ENCODE measurements around the gene UBB. TPM values are rescaled to one million over a fixed set of nuclear protein-coding genes. Genes with fewer than 3 reads are reported as not detected.

Gene UBB
- total and polyA plus RNA-seq, 4 donors: 2,014 to 2,831 (median 2,321) TPM

DNA sequence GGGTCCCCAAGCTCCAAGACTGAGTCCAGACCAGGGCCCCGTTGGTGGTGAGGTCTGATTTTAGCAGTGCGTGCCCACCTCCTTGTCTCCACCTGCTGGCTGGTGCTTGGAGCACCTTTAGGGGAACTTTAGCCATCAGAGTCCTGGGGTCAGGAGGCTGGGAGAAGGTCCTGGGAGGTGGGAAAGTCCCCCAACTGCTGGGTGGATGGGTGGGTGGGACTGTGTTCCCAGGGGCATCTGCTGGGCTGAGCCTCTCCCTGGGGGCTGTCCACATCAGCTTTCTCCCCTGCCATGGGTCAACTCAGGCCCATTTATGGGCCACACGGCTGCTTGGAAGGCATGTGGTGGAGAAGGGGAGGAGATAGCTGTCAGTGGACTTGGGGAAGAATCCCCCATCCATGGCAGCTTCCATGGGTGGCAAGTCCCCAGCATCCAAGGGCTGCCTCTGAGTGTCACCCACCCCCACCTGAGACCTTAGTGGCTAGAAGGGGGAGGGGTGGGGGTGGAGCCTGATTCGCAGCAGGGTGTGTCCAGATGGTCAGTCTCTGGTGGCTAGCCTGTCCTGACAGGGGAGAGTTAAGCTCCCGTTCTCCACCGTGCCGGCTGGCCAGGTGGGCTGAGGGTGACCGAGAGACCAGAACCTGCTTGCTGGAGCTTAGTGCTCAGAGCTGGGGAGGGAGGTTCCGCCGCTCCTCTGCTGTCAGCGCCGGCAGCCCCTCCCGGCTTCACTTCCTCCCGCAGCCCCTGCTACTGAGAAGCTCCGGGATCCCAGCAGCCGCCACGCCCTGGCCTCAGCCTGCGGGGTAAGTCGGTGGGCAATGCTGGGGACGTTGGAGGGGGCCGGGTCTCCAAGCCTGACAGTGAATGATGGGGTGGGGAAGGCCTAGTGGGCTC, 34.4 kb downstream of the UBB start, which contains the start of gene TRPV2:
TSS of gene TRPV2 (plus strand) at position 541 of the 894 bp plus-strand sequence. CDS start 2,098 bp downstream, outside the sequence.
- Histone ChIP-seq H3K4me3 (ENCODE audit: low read depth, low read length) (peak within 1 kb of the TSS; percentile 28), H3K9me3 (ENCODE audit: control insufficient read depth, insufficient read depth, low read length) (no peaks in the 10 kb centered on the region), H3K27ac (ENCODE audit: low read depth, low read length) (no peak within 1 kb of the TSS), H3K4me1 (ENCODE audit: control insufficient read depth, insufficient read depth, low read length) (peaks cover 14% of the 10 kb centered on the region), H3K27me3 (ENCODE audit: control insufficient read depth, insufficient read depth, low read length) (no peaks in the 10 kb centered on the region), H3K36me3 (ENCODE audit: control insufficient read depth, insufficient read depth, low read length) (peaks cover 4% of the 10 kb centered on the region)
- peak in 1 of 6 donors; percentile 14 for DNase-seq (ENCODE audit: low read depth in 4 of 6, low spot score in 6 of 6)
- WGBS (ENCODE audit: insufficient coverage): 17% methylated on average over 14 of the region's 21 CpGs

DNA sequence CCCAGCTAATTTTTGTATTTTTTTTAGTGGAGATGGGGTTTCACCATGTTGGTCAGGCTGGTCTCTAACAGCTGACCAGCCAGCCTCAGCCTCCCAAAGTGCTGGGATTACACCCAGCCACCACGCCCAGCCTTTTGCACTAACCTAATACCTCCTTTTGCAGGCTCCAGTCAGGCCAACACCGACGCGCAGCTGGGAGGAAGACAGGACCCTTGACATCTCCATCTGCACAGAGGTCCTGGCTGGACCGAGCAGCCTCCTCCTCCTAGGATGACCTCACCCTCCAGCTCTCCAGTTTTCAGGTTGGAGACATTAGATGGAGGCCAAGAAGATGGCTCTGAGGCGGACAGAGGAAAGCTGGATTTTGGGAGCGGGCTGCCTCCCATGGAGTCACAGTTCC, 36.5 kb downstream of the UBB start:
- 97% methylated on average over 6 of the region's 7 CpGs for WGBS (ENCODE audit: insufficient coverage)
- H3K9me3 ChIP-seq (ENCODE audit: control insufficient read depth, insufficient read depth, low read length): no peaks in the 10 kb centered on the region
- DNase-seq (ENCODE audit: low read depth in 4 of 6, low spot score in 6 of 6): no peak
- peaks cover 4% of the 10 kb centered on the region for H3K36me3 ChIP-seq (ENCODE audit: control insufficient read depth, insufficient read depth, low read length)
- H3K27ac ChIP-seq (ENCODE audit: low read depth, low read length): no peak overlapping the region
- no peaks in the 10 kb centered on the region for H3K27me3 ChIP-seq (ENCODE audit: control insufficient read depth, insufficient read depth, low read length)
- H3K4me1 ChIP-seq (ENCODE audit: control insufficient read depth, insufficient read depth, low read length): peaks cover 14% of the 10 kb centered on the region
- no peak overlapping the region for H3K4me3 ChIP-seq (ENCODE audit: low read depth, low read length)

DNA sequence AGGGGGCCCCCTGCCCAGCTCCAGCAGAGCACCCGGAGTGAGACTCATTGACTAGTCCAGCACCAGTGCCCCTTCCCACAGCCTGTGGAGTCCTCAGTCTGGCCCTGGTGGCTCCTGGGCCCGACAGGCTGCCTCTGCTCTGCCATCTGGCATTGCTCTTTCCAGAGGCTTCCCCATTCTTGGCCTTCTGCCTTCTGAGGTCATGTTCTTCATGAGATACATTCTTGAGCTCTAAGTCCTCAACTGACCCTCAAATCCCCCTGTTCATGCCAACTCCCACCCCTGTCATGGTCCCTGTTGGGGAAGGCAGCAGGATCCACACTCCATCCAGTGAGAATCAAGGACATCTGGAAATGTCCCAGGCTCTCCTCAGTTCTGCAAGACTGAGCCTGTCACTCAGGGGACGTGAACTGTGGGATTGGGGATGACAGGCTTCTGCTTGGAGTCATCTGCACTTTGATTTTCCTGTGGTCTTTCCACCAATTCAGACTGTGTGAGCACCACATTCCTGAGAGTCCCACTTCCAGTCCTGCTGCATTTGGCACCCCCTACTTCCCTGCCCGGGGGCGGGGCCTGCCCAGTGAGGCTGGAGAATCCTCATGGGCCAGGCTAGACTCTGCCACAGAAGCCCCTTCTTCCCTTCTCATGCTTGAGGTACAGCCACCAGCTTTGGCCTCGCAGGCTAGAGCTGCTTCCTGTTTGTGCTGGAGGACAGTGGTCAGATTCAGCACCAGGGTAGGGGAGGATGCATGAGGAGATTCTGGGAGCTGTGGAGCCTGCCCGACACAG, 37.2 kb downstream of the UBB start:
- WGBS (ENCODE audit: insufficient coverage): 70% methylated on average over 4 of the region's 7 CpGs
- no peaks in the 10 kb centered on the region for H3K27me3 ChIP-seq (ENCODE audit: control insufficient read depth, insufficient read depth, low read length)
- H3K4me1 ChIP-seq (ENCODE audit: control insufficient read depth, insufficient read depth, low read length): peaks cover 14% of the 10 kb centered on the region
- H3K9me3 ChIP-seq (ENCODE audit: control insufficient read depth, insufficient read depth, low read length): no peaks in the 10 kb centered on the region
- no peak for DNase-seq (ENCODE audit: low read depth in 4 of 6, low spot score in 6 of 6)
- peaks cover 4% of the 10 kb centered on the region for H3K36me3 ChIP-seq (ENCODE audit: control insufficient read depth, insufficient read depth, low read length)
- H3K27ac ChIP-seq (ENCODE audit: low read depth, low read length): no peak overlapping the region
- no peak overlapping the region for H3K4me3 ChIP-seq (ENCODE audit: low read depth, low read length)

DNA sequence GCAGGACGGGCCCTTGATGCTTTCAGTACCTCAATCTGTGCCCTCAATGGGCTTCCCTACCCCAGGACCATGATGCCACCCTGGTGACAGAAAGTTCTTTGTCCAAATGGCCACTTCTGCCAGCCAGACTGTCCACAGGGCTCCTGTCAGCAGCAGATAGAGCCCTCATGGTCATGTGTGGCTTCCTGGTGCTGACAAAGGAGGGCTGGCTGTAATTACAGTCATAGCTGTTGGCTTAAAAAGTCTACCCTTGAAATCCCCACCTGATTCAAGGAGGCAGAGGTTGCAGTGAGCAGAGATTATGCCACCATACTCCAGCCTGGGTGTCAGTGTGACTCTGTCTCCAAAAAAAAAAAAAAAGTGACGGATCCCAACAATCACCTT, 37.8 kb downstream of the UBB start:
- Histone ChIP-seq H3K27me3 (ENCODE audit: control insufficient read depth, insufficient read depth, low read length) (no peaks in the 10 kb centered on the region), H3K9me3 (ENCODE audit: control insufficient read depth, insufficient read depth, low read length) (no peaks in the 10 kb centered on the region), H3K4me3 (ENCODE audit: low read depth, low read length) (no peak overlapping the region), H3K4me1 (ENCODE audit: control insufficient read depth, insufficient read depth, low read length) (peaks cover 14% of the 10 kb centered on the region), H3K36me3 (ENCODE audit: control insufficient read depth, insufficient read depth, low read length) (peaks cover 4% of the 10 kb centered on the region), H3K27ac (ENCODE audit: low read depth, low read length) (no peak overlapping the region)
- DNase-seq (ENCODE audit: low read depth in 4 of 6, low spot score in 6 of 6): no peak
- 100% methylated on average over 1 of the region's 2 CpGs for WGBS (ENCODE audit: insufficient coverage)

DNA sequence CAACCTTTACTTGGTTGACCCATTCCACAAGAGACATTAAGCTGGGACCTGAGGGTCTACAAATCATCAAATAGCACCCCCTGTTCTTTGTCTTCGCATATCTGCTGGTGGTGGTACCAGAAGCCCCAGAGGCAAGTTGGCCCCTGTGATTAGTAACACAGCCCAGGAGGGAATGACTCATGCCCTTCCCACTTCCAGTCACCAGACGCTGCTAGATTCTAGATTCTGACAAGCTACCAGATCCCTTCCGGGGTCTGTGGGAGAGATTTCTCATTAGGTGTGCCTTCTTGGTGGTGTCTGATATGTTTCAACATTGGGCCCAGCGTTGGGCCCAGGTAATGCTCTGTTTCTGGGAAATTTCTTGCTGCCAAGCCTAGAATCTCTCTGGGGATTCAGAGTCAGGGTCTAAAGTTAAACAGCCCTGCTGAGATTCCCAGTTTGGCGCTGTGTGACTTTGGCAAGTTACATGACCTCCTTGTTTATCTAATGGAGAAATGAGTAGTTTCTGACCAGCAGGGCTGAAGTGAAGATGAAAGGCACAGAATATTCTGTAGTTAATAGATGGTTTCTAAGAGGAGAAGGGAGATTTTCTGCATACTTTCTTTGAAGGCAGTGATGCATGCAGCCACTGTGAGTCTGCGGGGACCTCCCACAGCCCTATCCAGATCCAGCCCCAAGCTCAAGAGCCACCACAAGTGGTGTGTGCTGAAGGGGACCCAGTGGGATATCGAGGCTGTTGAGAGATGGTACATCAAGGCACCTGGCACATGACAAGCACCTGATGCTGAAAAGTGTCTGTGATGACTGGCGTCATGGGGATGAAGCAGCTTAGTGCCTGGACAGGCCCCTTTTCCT, 38.4 kb downstream of the UBB start:
- Histone ChIP-seq H3K27me3 (ENCODE audit: control insufficient read depth, insufficient read depth, low read length) (no peaks in the 10 kb centered on the region), H3K27ac (ENCODE audit: low read depth, low read length) (no peak overlapping the region)
- WGBS (ENCODE audit: insufficient coverage): 76% methylated on average over 6 of the region's 8 CpGs

DNA sequence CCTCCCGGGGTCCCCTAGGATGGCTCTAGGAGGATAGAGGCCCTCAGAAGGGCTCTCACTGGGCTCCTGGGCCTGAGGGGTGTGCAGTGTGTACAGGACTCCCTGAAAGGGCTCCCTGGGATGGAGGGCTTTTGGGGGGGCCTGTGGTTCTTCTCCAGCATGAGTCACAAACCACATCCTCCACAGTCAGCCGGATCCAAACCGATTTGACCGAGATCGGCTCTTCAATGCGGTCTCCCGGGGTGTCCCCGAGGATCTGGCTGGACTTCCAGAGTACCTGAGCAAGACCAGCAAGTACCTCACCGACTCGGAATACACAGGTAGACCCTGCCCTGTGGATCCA, 39.0 kb downstream of the UBB start:
- Histone ChIP-seq H3K4me1 (ENCODE audit: control insufficient read depth, insufficient read depth, low read length) (peaks cover 14% of the 10 kb centered on the region), H3K36me3 (ENCODE audit: control insufficient read depth, insufficient read depth, low read length) (peaks cover 4% of the 10 kb centered on the region), H3K27me3 (ENCODE audit: control insufficient read depth, insufficient read depth, low read length) (no peaks in the 10 kb centered on the region), H3K4me3 (ENCODE audit: low read depth, low read length) (no peak overlapping the region), H3K27ac (ENCODE audit: low read depth, low read length) (no peak overlapping the region), H3K9me3 (ENCODE audit: control insufficient read depth, insufficient read depth, low read length) (no peaks in the 10 kb centered on the region)
- WGBS (ENCODE audit: insufficient coverage): 93% methylated on average over 10 of the region's 10 CpGs
- no peak for DNase-seq (ENCODE audit: low read depth in 4 of 6, low spot score in 6 of 6)

More for the DNA sequence above, 38.4 kb downstream of the UBB start:
- Histone ChIP-seq H3K4me3 (ENCODE audit: low read depth, low read length) (no peak overlapping the region), H3K4me1 (ENCODE audit: control insufficient read depth, insufficient read depth, low read length) (peaks cover 14% of the 10 kb centered on the region), H3K9me3 (ENCODE audit: control insufficient read depth, insufficient read depth, low read length) (no peaks in the 10 kb centered on the region), H3K36me3 (ENCODE audit: control insufficient read depth, insufficient read depth, low read length) (peaks cover 4% of the 10 kb centered on the region)
- DNase-seq (ENCODE audit: low read depth in 4 of 6, low spot score in 6 of 6): no peak

DNA sequence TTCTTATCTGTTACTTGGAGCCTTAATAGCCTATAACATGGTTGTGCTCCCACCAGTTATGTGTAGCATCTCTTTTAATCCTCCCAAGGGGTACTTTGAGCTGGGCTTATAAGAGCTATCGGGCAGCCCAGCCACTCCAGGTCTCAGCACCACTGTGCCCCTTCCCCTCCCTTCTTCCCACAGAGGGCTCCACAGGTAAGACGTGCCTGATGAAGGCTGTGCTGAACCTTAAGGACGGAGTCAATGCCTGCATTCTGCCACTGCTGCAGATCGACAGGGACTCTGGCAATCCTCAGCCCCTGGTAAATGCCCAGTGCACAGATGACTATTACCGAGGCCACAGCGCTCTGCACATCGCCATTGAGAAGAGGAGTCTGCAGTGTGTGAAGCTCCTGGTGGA, 41.5 kb downstream of the UBB start:
- H3K36me3 ChIP-seq (ENCODE audit: control insufficient read depth, insufficient read depth, low read length): peaks cover 4% of the 10 kb centered on the region
- H3K9me3 ChIP-seq (ENCODE audit: control insufficient read depth, insufficient read depth, low read length): no peaks in the 10 kb centered on the region
- DNase-seq (ENCODE audit: low read depth in 4 of 6, low spot score in 6 of 6): no peak
- peaks cover 8% of the 10 kb centered on the region for H3K4me1 ChIP-seq (ENCODE audit: control insufficient read depth, insufficient read depth, low read length)
- 89% methylated on average over 7 of the region's 7 CpGs for WGBS (ENCODE audit: insufficient coverage)
- H3K27me3 ChIP-seq (ENCODE audit: control insufficient read depth, insufficient read depth, low read length): no peaks in the 10 kb centered on the region
- H3K27ac ChIP-seq (ENCODE audit: low read depth, low read length): no peak overlapping the region
- no peak overlapping the region for H3K4me3 ChIP-seq (ENCODE audit: low read depth, low read length)

DNA sequence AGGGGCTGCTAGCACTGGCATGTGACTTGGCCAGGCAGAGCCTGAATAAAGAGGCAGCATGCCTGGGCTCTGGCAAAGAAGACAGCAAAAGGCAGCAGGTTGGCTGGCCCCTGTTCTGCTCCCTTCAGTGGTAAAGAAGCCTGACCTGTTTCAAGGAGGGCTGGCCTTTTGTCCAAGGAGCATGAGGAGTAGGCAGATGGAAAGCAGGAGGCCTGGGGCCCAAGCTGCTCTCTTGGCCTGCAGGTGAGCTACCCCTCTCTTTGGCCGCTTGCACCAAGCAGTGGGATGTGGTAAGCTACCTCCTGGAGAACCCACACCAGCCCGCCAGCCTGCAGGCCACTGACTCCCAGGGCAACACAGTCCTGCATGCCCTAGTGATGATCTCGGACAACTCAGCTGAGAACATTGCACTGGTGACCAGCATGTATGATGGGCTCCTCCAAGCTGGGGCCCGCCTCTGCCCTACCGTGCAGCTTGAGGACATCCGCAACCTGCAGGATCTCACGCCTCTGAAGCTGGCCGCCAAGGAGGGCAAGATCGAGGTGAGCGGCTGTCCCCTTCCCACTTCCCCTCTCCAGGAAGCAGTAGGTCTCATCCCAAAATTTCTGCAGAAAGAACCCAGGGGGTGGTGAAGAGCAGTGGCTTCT, 42.5 kb downstream of the UBB start:
- DNase-seq (ENCODE audit: low read depth in 4 of 6, low spot score in 6 of 6): no peak
- no peaks in the 10 kb centered on the region for H3K9me3 ChIP-seq (ENCODE audit: control insufficient read depth, insufficient read depth, low read length)
- WGBS (ENCODE audit: insufficient coverage): 93% methylated on average over 7 of the region's 10 CpGs
- peaks cover 12% of the 10 kb centered on the region for H3K4me1 ChIP-seq (ENCODE audit: control insufficient read depth, insufficient read depth, low read length)
- no peaks in the 10 kb centered on the region for H3K36me3 ChIP-seq (ENCODE audit: control insufficient read depth, insufficient read depth, low read length)
- H3K4me3 ChIP-seq (ENCODE audit: low read depth, low read length): no peak overlapping the region
- H3K27me3 ChIP-seq (ENCODE audit: control insufficient read depth, insufficient read depth, low read length): no peaks in the 10 kb centered on the region
- no peak overlapping the region for H3K27ac ChIP-seq (ENCODE audit: low read depth, low read length)

DNA sequence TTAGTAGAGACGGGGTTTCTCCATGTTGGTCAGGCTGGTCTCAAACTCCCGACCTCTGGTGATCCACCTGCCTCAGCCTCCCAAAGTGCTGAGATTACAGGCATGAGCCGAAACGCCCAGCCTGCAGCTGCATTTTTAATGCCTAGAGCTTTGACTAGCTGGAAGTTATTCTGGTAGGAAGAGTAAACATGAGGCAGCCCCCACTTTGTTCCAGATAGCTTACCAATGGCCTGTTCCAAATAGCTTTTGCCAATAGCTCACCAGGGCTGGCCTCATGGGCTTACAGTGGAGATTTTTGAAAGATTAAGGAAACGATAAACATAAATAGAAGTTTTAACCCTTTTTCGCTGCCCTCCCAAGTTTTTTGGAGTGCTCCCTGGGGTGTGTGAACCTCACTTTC, 44.3 kb downstream of the UBB start:
- H3K36me3 ChIP-seq (ENCODE audit: control insufficient read depth, insufficient read depth, low read length): no peaks in the 10 kb centered on the region
- H3K4me1 ChIP-seq (ENCODE audit: control insufficient read depth, insufficient read depth, low read length): peaks cover 13% of the 10 kb centered on the region
- no peak for DNase-seq (ENCODE audit: low read depth in 4 of 6, low spot score in 6 of 6)
- H3K9me3 ChIP-seq (ENCODE audit: control insufficient read depth, insufficient read depth, low read length): no peaks in the 10 kb centered on the region
- 86% methylated on average over 6 of the region's 6 CpGs for WGBS (ENCODE audit: insufficient coverage)
- no peak overlapping the region for H3K27ac ChIP-seq (ENCODE audit: low read depth, low read length)
- no peaks in the 10 kb centered on the region for H3K27me3 ChIP-seq (ENCODE audit: control insufficient read depth, insufficient read depth, low read length)
- no peak overlapping the region for H3K4me3 ChIP-seq (ENCODE audit: low read depth, low read length)
